GM12878 (cell line): ENCODE data around the gene ARRDC4. TPM values are rescaled to one million over a fixed set of nuclear protein-coding genes. Genes with fewer than 3 reads are reported as not detected.

Experiments
- ATAC-seq: fragments of 200-7000 bp; cut with Tn5 transposase; 3 replicates; pipeline ENCODE4 v1.9.1; 2020; ENCODE audit warnings: mild to moderate bottlenecking, moderate library complexity
- BruUV-seq: library from RNA; stranded (reverse); fragments of 400-500 nt; replicated peaks from 2 replicates; lab custom pipeline; 2021; lab: Mats Ljungman, UMichigan
- CTCF ChIA-PET: fragments of 300-600 bp; sonication (Branson Sonifier 250); formaldehyde crosslinking; extraction: SDS; loops from one replicate; lab custom pipeline; 2021; ENCODE audit warnings: inconsistent platforms; lab: Yijun Ruan, JAX
- POLR2A ChIA-PET: fragments of 350-600 bp; formaldehyde crosslinking; extraction: SDS; loops from one replicate; lab custom pipeline; 2021; ENCODE audit warnings: inconsistent platforms; lab: Charles Lee
- RAD21 ChIA-PET: fragments of 300-600 bp; sonication (Branson Sonifier 250); formaldehyde crosslinking; loops from one replicate; lab custom pipeline; 2023; ENCODE audit warnings: antibody characterized with exemption; ENCODE audit not compliant: unreplicated experiment; lab: Charles Lee
- SMC1A ChIA-PET: fragments of 300-600 bp; sonication (Branson Sonifier 250); formaldehyde crosslinking; loops from one replicate; lab custom pipeline; 2023; ENCODE audit not compliant: unreplicated experiment, uncharacterized antibody; lab: Charles Lee
- DNase-seq: peaks from one replicate; pipeline ENCODE4 v3.0.0-alpha.2; 2011; ENCODE audit warnings: low read depth, low spot score
- FAIRE-seq: peaks from 3 replicates; lab custom pipeline; 2011; peaks lifted over from hg19 to GRCh38; lab: Jason Lieb, UNC
- H2AFZ ChIP-seq: 2 replicates; pipeline ENCODE4 v1.6.0; 2011; ENCODE audit warnings: low read depth, low read length, control low read depth; ENCODE audit not compliant: control insufficient read depth
- H3K27ac ChIP-seq: 2 replicates; pipeline ENCODE4 v1.5.1; 2011; ENCODE audit warnings: control low read depth; ENCODE audit not compliant: control insufficient read depth, insufficient read depth
- H3K27me3 ChIP-seq, 2 experiments: replicated peaks in 1 of 2; 2 replicates each; pipeline versions ENCODE4 v1.6.0 to v1.6.1; 2011; ENCODE audit warnings: low read length in 1 of 2; ENCODE audit not compliant: control insufficient read depth in 2 of 2, insufficient read depth in 2 of 2
- H3K36me3 ChIP-seq, 2 experiments: 2 replicates each; pipeline ENCODE4 v1.5.1; 2011; ENCODE audit warnings: low read length in 1 of 2; ENCODE audit not compliant: control insufficient read depth in 2 of 2, insufficient read depth in 2 of 2
- H3K4me1 ChIP-seq: 2 replicates; pipeline ENCODE4 v1.6.1; 2011; ENCODE audit warnings: mild to moderate bottlenecking, low read length, moderate library complexity, mixed read lengths; ENCODE audit not compliant: control insufficient read depth, insufficient read depth
- H3K4me2 ChIP-seq: 2 replicates; pipeline ENCODE4 v1.6.0; 2011; ENCODE audit warnings: control low read depth; ENCODE audit not compliant: control insufficient read depth, insufficient read depth
- H3K4me3 ChIP-seq: fragments of 200-600 bp; sonication (generic); 2 replicates; pipeline ENCODE4 v1.5.1; 2016
- H3K79me2 ChIP-seq: 2 replicates; pipeline ENCODE4 v1.6.0; 2011; ENCODE audit warnings: low read length; ENCODE audit not compliant: control insufficient read depth, insufficient read depth
- H3K9ac ChIP-seq: 2 replicates; pipeline ENCODE4 v1.8.0; 2011; ENCODE audit warnings: low read length, control low read depth, mixed read lengths; ENCODE audit not compliant: control insufficient read depth, insufficient read depth
- H3K9me3 ChIP-seq: replicated peaks from 3 replicates; pipeline ENCODE4 v1.5.1; 2011; ENCODE audit warnings: mild to moderate bottlenecking, low read length; ENCODE audit not compliant: control insufficient read depth, insufficient read depth
- H4K20me1 ChIP-seq: 2 replicates; pipeline ENCODE4 v1.6.0; 2011; ENCODE audit not compliant: control insufficient read depth, insufficient read depth
- ATF3 ChIP-seq: IDR thresholded peaks from 2 replicates; pipeline ENCODE4 v1.6.1; 2011; ENCODE audit warnings: low read depth, mild to moderate bottlenecking, low read length, moderate library complexity, borderline replicate concordance; ENCODE audit errors: extremely low read depth
- ATF7 ChIP-seq: fragments of 450-650 bp; IDR thresholded peaks from 2 replicates; pipeline ENCODE4 v1.6.1; 2016; ENCODE audit warnings: low read depth, mild to moderate bottlenecking
- BCL3 ChIP-seq: IDR thresholded peaks from 2 replicates; pipeline ENCODE4 v1.6.1; 2011; ENCODE audit warnings: borderline replicate concordance, low read depth, mild to moderate bottlenecking, moderate library complexity, low read length; ENCODE audit not compliant: insufficient read depth, poor library complexity, severe bottlenecking
- NFIC ChIP-seq: IDR thresholded peaks from 2 replicates; pipeline ENCODE4 v1.6.1; 2012; ENCODE audit warnings: low read depth, mild to moderate bottlenecking, inconsistent platforms, low read length, moderate library complexity
- SMC3 ChIP-seq: IDR thresholded peaks from 2 replicates; pipeline ENCODE4 v1.6.1; 2011; ENCODE audit warnings: low read length, improper control_type of control experiment, borderline replicate concordance
- SP1 ChIP-seq: IDR thresholded peaks from one replicate; pipeline ENCODE4 v1.6.1; 2011; ENCODE audit warnings: low read depth, low read length
- ZNF207 ChIP-seq: fragments of 450-650 bp; IDR thresholded peaks from 2 replicates; pipeline ENCODE4 v1.6.1; 2014; ENCODE audit warnings: antibody characterized with exemption, mild to moderate bottlenecking, borderline replicate concordance
- ZNF384 ChIP-seq: IDR thresholded peaks from 2 replicates; pipeline ENCODE4 v1.6.1; 2012; ENCODE audit warnings: low read depth, mild to moderate bottlenecking, low read length, improper control_type of control experiment, borderline replicate concordance
- WGBS: methylation state at CpG from one replicate; pipeline ENCODE4 v1.1.6; 2016; ENCODE audit warnings: low lambda C conversion rate; ENCODE audit not compliant: insufficient replicate concordance, insufficient coverage; ENCODE audit errors: missing lambda C conversion rate; 5-methylcytosine and 5-hydroxymethylcytosine counted together
- in situ Hi-C: fragments of 300-500 bp; cut with MboI; formaldehyde crosslinking; loops from 9 replicates; pipeline ENCODE4 v1.14.3; 2018; ENCODE audit warnings: mixed read lengths
- intact Hi-C: fragments of 100-400 bp; cut with micrococcal nuclease; formaldehyde crosslinking; loops from one replicate; pipeline ENCODE4 v1.14.2; 2022; ENCODE audit not compliant: unreplicated experiment
- polyA plus RNA-seq, 11 experiments: library from polyadenylated mRNA; depleted of rRNA in 4 of 11; unstranded in 6 of 11; stranded (reverse) in 5 of 11; fragments of >200 nt; fragmentation: Nextera tagmentation in 4 of 11; fragmentation: Illumina TruSeq in 1 of 11; extraction: Ambion mirVana in 4 of 11; extraction: Trizol in 1 of 11; gene quantifications; 1 replicate in 1 of 11; 2 replicates in 10 of 11; pipeline versions ENCODE4 v1.2.1 to v1.2.3, GENCODE V29; 2011 to 2016; ENCODE audit warnings: inconsistent platforms in 2 of 11, missing spikeins in 2 of 11, low read depth in 1 of 11
- total RNA-seq, 4 experiments: library from RNA; depleted of rRNA in 3 of 4; stranded (reverse); fragments of >200 nt in 3 of 4; fragmentation: Illumina TruSeq in 1 of 4; extraction: Trizol in 1 of 4; gene quantifications; 2 replicates each; pipeline versions ENCODE4 v1.2.1 to v1.2.3, GENCODE V29; 2013 to 2021

Gene ARRDC4
- total and polyA plus RNA-seq, 10 of the 15 experiments (the other 5 are each of a cell fraction or from before 2014, with no cell fraction given): 0.03 to 0.54 (median 0.07) TPM

GRCh38 chr15:97962263-97962662 lies 1.8 kb downstream of the ARRDC4 start:
- SMC1A ChIA-PET: no interaction called here
- intact Hi-C loops: no loop called here

More at GRCh38 chr15:97962263-97962662, 1.8 kb downstream of the ARRDC4 start:
- Histone ChIP-seq H3K9ac (no peak overlapping the region), H3K79me2 (no peaks in the 10 kb centered on the region), H3K36me3 (no peaks in the 10 kb centered on the region), H4K20me1 (no peaks in the 10 kb centered on the region), H3K9me3 (no peaks in the 10 kb centered on the region; the same call in 1 of the 3 replicates), H3K27ac (no peak overlapping the region), H3K4me3 (no peak overlapping the region), H3K4me2 (no peak overlapping the region), H3K4me1 (no peaks in the 10 kb centered on the region), H2AFZ (no peak overlapping the region)
- POLR2A ChIA-PET: no interaction called here
- in situ Hi-C loops: no loop called here
- RAD21 ChIA-PET: no interaction called here
- no peak for ATAC-seq
- BruUV-seq: no TSS peak
- 71% methylated on average over 2 of the region's 2 CpGs for WGBS
- DNase-seq: no peak
- no peak for FAIRE-seq
- CTCF ChIA-PET: no interaction called here
- TF ChIP-seq SMC3: no peak
- TF ChIP-seq ATF3: no peak
- no peak for TF ChIP-seq SP1
- no peak for TF ChIP-seq ZNF384
- TF ChIP-seq NFIC: no peak
- TF ChIP-seq ZNF207: no peak
- no peak for TF ChIP-seq ATF7
- no peak for TF ChIP-seq BCL3
- TF ChIP-seq, all 136 proteins: peak for 0
- H3K27me3 ChIP-seq: no peaks in the 10 kb centered on the region
